SKM-1 (cell line): ENCODE measurements around the gene ICAM2.

ENCODE experiments used
- DNase-seq: peaks from one replicate; lab custom pipeline; 2025; ENCODE audit not compliant: unreplicated experiment; lab: John Stamatoyannopoulos, UW

The ICAM2 gene

GRCh38 chr17:63978272-63979200, 41.9 kb downstream of the ICAM2 start:
- DNase-seq = no peak

GRCh38 chr17:63976702-63977101, 43.7 kb downstream of the ICAM2 start:
- no peak for DNase-seq

- no peak for DNase-seq
Observed at GRCh38 chr17:63975541-63976092, 44.8 kb downstream of the ICAM2 start.

- DNase-seq = peak; percentile 41
Observed at GRCh38 chr17:63974594-63975192, 45.7 kb downstream of the ICAM2 start.

GRCh38 chr17:63973930-63974593, 46.4 kb downstream of the ICAM2 start:
- no peak for DNase-seq

- no peak for DNase-seq
Observed at GRCh38 chr17:63973247-63973646, 47.2 kb downstream of the ICAM2 start.

GRCh38 chr17:63972796-63973195, 47.6 kb downstream of the ICAM2 start, which contains the start of gene SCN4A:
Gene SCN4A (minus strand): TSS chr17:63972918. CDS start chr17:63972841, 77 bp downstream.
- DNase-seq = no peak

- no peak for DNase-seq
Observed at GRCh38 chr17:63969278-63969677, 51.2 kb downstream of the ICAM2 start.

GRCh38 chr17:63967953-63968352, 52.5 kb downstream of the ICAM2 start:
- DNase-seq = no peak

- DNase-seq = no peak
Observed at GRCh38 chr17:63966646-63967264, 53.7 kb downstream of the ICAM2 start.

GRCh38 chr17:63963123-63963522, 57.3 kb downstream of the ICAM2 start:
- no peak for DNase-seq

GRCh38 chr17:63962298-63962744, 58.1 kb downstream of the ICAM2 start:
- DNase-seq = no peak

GRCh38 chr17:63961355-63962212, 58.8 kb downstream of the ICAM2 start:
- DNase-seq = peak; percentile 82

- DNase-seq = no peak
Observed at GRCh38 chr17:63960430-63960829, 60.0 kb downstream of the ICAM2 start.

GRCh38 chr17:63960006-63960405, 60.4 kb downstream of the ICAM2 start:
- DNase-seq = no peak

- DNase-seq = no peak
Observed at GRCh38 chr17:63956296-63956920, 64.0 kb downstream of the ICAM2 start.

GRCh38 chr17:63955791-63956190, 64.6 kb downstream of the ICAM2 start:
- no peak for DNase-seq

GRCh38 chr17:63955232-63955631, 65.2 kb downstream of the ICAM2 start:
- no peak for DNase-seq

GRCh38 chr17:63954402-63955063, 65.9 kb downstream of the ICAM2 start:
- DNase-seq = no peak
